ENCODE results near the gene ZNF521.

DNA sequence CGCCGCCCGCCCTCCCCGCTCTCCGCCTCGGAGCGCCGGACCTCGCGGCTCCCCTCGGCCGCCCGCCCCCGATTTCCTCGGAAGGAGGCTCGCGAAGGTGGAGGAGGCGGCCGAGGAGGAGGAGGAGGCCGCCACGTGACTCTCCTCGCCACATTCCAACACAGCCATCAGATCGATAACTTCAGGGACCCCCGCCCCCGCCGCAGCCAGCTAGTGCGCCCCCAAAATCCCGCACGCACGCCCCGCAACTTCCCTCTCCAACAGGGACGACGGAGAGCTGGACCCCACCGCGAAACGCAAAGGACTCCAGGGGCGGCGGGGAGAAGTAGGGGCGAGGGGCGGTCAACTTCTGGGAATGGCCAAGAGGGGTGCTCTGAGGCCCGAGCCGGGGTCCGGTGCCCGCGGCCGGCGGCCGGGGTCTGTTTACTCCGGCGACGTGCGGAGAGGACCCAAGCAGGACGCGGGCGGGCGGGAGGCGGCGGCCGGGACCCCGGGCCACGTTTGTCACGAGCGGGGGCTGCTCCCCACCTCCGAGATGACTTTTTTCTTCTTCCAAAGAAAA, 2.0 kb downstream of the ZNF521 start:
- TF ChIP-seq POLR2AphosphoS5 (IDR thresholded peaks at IDR 0.05; ENCODE audit: low read depth) (no peak), EZH2 (IDR thresholded peaks at IDR 0.05; ENCODE audit: low read depth, unreplicated experiment) (no peak), CREB1 (CRISPR knock-in tag; IDR thresholded peaks at IDR 0.05; ENCODE audit: low read depth) (no peak), EZH2phosphoT487 (IDR thresholded peaks at IDR 0.05; ENCODE audit: unreplicated experiment) (no peak), JUNB (IDR thresholded peaks at IDR 0.05; ENCODE audit: unreplicated experiment) (no peak), STAT1 (IDR thresholded peaks at IDR 0.05; ENCODE audit: unreplicated experiment) (no peak)
- TF ChIP-seq, protein P1, sequence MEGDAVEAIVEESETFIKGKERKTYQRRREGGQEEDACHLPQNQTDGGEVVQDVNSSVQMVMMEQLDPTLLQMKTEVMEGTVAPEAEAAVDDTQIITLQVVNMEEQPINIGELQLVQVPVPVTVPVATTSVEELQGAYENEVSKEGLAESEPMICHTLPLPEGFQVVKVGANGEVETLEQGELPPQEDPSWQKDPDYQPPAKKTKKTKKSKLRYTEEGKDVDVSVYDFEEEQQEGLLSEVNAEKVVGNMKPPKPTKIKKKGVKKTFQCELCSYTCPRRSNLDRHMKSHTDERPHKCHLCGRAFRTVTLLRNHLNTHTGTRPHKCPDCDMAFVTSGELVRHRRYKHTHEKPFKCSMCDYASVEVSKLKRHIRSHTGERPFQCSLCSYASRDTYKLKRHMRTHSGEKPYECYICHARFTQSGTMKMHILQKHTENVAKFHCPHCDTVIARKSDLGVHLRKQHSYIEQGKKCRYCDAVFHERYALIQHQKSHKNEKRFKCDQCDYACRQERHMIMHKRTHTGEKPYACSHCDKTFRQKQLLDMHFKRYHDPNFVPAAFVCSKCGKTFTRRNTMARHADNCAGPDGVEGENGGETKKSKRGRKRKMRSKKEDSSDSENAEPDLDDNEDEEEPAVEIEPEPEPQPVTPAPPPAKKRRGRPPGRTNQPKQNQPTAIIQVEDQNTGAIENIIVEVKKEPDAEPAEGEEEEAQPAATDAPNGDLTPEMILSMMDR (conservative IDR thresholded peaks at IDR 0.05; ENCODE audit: low read depth in 2 of 2): no peak
- TF ChIP-seq, protein P2, sequence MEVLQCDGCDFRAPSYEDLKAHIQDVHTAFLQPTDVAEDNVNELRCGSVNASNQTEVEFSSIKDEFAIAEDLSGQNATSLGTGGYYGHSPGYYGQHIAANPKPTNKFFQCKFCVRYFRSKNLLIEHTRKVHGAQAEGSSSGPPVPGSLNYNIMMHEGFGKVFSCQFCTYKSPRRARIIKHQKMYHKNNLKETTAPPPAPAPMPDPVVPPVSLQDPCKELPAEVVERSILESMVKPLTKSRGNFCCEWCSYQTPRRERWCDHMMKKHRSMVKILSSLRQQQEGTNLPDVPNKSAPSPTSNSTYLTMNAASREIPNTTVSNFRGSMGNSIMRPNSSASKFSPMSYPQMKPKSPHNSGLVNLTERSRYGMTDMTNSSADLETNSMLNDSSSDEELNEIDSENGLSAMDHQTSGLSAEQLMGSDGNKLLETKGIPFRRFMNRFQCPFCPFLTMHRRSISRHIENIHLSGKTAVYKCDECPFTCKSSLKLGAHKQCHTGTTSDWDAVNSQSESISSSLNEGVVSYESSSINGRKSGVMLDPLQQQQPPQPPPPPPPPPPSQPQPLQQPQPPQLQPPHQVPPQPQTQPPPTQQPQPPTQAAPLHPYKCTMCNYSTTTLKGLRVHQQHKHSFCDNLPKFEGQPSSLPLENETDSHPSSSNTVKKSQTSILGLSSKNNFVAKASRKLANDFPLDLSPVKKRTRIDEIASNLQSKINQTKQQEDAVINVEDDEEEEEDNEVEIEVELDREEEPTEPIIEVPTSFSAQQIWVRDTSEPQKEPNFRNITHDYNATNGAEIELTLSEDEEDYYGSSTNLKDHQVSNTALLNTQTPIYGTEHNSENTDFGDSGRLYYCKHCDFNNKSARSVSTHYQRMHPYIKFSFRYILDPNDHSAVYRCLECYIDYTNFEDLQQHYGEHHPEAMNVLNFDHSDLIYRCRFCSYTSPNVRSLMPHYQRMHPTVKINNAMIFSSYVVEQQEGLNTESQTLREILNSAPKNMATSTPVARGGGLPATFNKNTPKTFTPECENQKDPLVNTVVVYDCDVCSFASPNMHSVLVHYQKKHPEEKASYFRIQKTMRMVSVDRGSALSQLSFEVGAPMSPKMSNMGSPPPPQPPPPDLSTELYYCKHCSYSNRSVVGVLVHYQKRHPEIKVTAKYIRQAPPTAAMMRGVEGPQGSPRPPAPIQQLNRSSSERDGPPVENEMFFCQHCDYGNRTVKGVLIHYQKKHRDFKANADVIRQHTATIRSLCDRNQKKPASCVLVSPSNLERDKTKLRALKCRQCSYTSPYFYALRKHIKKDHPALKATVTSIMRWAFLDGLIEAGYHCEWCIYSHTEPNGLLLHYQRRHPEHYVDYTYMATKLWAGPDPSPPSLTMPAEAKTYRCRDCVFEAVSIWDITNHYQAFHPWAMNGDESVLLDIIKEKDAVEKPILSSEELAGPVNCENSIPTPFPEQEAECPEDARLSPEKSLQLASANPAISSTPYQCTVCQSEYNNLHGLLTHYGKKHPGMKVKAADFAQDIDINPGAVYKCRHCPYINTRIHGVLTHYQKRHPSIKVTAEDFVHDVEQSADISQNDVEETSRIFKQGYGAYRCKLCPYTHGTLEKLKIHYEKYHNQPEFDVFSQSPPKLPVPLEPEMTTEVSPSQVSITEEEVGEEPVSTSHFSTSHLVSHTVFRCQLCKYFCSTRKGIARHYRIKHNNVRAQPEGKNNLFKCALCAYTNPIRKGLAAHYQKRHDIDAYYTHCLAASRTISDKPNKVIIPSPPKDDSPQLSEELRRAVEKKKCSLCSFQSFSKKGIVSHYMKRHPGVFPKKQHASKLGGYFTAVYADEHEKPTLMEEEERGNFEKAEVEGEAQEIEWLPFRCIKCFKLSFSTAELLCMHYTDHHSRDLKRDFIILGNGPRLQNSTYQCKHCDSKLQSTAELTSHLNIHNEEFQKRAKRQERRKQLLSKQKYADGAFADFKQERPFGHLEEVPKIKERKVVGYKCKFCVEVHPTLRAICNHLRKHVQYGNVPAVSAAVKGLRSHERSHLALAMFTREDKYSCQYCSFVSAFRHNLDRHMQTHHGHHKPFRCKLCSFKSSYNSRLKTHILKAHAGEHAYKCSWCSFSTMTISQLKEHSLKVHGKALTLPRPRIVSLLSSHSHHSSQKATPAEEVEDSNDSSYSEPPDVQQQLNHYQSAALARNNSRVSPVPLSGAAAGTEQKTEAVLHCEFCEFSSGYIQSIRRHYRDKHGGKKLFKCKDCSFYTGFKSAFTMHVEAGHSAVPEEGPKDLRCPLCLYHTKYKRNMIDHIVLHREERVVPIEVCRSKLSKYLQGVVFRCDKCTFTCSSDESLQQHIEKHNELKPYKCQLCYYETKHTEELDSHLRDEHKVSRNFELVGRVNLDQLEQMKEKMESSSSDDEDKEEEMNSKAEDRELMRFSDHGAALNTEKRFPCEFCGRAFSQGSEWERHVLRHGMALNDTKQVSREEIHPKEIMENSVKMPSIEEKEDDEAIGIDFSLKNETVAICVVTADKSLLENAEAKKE (CRISPR knock-in tag; IDR thresholded peaks at IDR 0.05): no peak
- TF ChIP-seq, protein P3, sequence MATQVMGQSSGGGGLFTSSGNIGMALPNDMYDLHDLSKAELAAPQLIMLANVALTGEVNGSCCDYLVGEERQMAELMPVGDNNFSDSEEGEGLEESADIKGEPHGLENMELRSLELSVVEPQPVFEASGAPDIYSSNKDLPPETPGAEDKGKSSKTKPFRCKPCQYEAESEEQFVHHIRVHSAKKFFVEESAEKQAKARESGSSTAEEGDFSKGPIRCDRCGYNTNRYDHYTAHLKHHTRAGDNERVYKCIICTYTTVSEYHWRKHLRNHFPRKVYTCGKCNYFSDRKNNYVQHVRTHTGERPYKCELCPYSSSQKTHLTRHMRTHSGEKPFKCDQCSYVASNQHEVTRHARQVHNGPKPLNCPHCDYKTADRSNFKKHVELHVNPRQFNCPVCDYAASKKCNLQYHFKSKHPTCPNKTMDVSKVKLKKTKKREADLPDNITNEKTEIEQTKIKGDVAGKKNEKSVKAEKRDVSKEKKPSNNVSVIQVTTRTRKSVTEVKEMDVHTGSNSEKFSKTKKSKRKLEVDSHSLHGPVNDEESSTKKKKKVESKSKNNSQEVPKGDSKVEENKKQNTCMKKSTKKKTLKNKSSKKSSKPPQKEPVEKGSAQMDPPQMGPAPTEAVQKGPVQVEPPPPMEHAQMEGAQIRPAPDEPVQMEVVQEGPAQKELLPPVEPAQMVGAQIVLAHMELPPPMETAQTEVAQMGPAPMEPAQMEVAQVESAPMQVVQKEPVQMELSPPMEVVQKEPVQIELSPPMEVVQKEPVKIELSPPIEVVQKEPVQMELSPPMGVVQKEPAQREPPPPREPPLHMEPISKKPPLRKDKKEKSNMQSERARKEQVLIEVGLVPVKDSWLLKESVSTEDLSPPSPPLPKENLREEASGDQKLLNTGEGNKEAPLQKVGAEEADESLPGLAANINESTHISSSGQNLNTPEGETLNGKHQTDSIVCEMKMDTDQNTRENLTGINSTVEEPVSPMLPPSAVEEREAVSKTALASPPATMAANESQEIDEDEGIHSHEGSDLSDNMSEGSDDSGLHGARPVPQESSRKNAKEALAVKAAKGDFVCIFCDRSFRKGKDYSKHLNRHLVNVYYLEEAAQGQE (IDR thresholded peaks at IDR 0.05; ENCODE audit: unreplicated experiment): no peak

All from GM23338 (cell line).